ENCODE data around the gene SAV1.
A peak's percentile ranks its signal among the peaks of the same experiment; 100 is the strongest.
"Not testable (repeated sequence)": the region's sequence is repeated elsewhere in the genome, so short reads cannot be mapped to it uniquely, and the experiment has no call there.

The SAV1 gene

DNA sequence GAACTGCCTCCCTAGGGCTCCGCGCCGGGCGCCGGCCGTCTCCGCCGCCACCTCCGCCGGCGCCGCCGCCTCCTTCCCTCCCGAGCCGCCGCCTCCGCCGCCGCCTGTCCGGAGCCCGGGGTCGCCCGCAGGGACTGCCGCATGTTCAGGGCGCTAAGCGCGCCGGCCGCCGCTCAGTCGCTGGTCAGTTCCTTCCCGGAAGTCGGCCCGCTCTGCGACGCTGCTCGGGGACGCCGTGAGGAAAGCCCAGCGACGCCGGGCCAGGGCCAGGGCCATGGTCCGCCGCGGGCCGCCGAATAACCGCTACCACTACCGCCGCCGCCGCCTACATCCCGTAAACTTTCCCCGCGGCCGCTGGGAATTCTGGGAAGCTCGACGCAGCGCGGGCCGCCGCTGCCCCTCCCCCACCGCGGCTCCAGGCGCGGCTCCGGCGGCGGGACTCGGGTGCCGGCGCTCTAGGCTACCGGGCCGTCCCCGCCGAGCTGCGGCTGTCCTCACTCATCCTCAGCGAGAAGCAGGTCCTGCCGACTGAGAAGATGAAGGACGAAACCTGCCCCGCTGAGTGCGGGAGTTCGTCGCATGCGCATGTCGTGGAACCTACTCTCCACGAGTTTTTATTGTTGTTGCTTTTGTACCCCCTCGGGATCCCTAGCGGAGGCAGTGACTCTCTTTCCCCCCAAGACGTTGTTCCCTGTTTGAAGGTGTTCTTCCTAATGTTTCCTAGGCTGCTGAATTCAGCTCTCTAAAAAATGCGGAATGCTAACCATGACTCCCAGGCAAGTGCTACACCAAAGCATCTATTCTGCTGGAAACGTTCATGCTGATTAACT is at the start of gene SAV1:
TSS of gene SAV1 (minus strand) at position 311 of the 830 bp plus-strand sequence. CDS start 339 bp downstream, outside the sequence.
- DNase-seq = peak; percentile 75 to 80

DNA sequence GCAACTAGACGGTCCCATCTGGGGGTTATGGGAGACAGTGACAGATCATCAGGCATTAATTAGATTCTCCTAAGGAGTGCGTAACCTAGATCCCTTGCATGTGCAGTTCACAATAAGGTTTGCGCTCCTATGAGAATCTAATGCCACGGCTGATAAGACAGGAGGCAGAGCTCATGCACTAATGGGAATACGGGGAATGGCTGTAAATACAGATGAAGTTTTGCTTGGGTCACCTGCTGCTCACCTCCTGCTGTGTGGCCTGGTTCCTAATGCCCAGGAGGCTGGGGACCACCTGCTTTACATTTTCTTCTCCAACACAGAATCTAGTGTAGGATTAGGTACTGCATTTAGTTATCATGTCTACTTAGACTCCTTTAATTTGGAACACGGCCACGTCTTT is 49.7 kb upstream of the SAV1 start:
- no peak for DNase-seq

DNA sequence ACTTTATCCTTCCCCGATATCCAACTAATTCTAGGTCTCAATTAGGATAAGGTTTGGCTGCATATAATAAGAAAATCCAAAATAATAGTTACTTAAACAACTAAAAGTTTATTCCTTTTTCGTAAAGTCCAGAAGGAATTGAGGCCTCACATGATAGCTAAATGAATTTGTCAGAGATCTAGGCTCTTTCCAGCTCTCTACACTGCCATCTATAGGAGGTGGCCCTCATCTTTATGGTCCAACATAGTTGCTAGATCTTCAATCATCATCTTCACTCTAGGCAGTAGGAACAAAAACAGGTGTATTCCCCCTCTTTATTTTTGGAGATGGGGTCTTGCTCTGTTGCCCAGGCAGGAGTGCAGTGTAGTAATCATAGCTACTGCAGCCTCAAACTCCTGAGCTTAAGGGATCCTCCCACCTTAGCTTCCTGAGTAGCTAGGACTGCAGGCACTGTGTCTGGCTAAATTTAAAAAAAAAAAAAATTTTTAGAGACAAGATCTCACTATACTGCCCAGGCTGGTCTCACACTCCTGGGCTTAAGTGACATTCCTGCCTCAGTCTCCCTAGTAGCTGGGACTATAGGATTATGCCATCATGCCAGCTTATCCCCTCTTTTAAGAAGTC is 46.5 kb upstream of the SAV1 start:
- peak; percentile 31 to 75 for DNase-seq

DNA sequence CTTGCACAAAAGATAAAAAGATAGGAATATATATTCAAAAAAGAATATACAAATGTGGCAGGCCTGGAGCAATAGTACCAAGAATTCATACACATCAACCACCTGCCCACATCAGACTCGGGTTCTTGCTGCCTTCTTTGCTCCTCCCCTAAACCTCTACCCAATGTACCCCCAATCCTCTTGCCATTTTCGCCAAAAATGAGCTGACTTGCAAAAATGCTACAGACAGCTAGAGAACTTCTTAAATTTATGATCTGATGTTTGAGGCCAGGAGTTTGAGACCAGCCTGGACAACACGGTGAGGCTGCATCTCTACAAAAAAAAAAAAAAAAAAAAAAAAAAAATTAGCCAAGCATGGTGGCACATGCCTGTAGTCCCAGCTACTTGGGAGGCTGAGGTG is 42.9 kb upstream of the SAV1 start:
- DNase-seq = no peak

DNA sequence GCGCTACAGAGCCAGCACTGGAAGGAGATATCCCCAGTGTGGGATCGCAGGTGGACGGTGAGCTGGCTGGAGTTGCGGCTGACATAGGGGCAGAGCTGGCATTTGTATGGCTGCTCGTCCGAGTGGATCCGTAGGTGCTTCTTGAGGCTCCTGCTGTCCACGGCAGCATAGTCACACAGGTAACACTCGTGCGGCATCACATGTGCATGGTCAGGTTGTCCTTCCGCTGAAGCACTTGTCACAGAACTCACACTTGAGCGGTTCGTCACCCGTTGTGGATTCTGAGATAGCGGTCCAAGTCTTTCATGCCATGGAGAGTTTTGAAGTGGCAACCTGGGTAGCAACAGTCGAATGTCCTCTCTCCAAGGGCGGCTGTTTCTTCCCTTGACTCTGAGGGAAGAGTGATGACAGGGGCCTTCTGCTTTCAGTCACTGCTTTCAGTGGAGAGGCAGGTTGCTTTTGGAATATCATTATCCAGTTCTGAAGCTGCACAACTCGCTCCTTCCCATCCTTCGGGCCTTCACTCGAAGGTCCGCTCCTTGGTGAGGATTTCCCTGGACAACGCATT is 37.0 kb upstream of the SAV1 start:
- no peak for DNase-seq

DNA sequence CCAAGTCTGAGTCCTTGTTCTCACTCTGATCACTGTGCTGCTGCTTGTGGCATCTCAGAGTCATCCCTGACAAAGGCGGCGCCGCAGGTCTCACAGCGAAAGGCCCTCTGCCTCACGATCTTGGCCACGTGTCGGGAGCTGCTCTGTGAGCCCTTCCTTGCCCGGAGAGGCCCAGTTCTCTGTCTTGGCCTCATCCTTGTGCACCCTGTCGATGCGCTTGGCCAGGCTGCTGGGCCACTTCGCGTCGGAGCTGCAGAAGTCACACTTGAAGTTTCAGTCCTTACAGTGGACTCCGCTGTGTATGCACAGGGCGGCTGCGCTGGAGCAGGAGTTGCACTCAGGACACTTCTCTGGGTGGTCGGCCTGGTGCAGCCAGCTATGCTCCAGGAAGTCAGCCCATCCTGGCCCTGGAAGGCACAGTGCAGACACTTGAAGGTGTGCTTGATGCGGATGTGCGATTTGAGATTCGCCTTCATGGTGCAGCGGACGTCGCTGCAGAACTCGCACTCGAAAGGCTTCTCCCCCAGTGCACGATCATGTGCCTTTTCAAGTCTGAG is 36.4 kb upstream of the SAV1 start:
- DNase-seq = no peak

DNA sequence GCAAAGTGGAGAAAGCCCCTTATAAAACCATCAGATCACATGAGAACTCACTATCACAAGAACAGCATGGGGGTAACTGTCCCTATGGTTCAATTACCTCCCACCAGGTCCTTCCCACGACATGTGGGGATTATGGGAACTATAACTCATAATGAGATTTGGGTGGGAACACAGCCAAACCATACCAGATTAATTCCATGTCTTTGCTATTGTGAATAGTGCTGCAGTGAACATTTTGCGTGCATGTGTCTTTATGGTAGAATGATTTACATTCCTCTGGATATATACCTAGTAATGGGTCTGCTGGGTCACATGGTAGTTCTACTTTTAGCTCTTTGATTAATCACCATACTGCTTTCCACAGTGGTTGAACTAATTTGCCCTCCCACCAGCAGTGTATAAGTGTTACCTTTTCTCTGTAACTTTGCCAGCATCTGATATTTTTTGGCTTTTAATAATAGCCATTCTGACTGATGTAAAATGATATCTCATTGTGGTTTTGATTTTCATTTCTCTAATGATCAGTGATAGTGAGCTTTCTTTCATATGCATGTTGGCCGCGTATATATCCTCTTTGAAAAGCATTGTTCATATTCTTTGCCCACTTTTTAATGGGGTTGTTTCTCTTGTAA is 29.7 kb upstream of the SAV1 start:
- DNase-seq = no peak

DNA sequence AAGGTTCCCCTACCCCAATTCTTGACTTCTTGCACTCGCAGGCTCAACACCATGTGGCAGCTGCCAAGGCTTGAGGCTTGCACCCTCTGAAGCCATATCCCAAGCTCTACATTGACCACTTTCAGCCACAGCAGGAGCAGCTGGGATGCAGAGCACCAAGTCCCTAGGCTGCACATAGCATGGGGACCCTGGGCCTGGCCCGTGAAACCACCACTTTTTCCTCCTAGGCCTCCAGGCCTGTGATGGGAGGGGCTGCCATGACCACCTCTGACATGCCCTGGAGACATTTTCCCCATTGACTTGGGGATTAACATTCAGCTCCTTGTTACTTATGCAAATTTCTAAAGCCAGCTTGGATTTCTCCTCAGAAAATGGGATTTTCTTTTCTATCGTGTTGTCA is 26.2 kb upstream of the SAV1 start:
- DNase-seq = not testable (repeated sequence)

DNA sequence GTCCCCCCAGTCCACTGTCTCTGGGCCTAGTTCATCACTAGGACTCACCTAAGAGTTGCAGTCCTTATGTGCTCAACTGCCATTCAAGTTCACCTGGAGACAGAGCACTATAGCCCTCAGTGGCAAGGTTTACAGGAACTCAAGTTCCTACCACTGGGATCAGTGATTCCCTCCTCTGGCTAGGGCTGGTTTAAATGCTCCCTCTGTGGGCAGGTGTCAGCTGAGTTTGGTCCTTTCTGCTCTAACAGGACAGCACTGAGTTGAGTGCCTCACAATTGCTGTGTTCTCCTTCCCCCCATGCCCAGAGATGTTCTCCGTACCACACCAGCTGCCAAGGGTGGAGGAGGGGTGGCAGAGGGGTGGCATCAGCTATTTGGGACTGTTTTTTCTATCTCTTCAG is 20.8 kb upstream of the SAV1 start:
- DNase-seq = no peak

DNA sequence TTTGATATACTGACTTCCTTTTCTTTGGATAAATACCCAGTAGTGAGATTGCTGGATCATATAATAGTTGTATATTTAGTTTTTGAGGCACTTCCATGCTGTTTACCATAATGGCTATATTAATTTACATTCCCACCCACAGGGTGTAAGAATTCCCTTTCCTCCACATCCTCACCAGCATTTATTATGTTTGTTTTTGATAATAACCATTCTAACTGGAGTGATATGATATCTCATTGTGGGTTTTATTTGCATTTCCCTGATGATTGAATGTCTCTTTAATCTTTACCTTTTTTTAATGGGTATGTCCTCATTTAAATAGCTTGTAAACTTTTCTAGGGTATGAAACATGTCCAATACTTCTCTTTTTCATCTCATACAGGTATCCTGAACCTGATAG is 11.6 kb upstream of the SAV1 start:
- DNase-seq = no peak

DNA sequence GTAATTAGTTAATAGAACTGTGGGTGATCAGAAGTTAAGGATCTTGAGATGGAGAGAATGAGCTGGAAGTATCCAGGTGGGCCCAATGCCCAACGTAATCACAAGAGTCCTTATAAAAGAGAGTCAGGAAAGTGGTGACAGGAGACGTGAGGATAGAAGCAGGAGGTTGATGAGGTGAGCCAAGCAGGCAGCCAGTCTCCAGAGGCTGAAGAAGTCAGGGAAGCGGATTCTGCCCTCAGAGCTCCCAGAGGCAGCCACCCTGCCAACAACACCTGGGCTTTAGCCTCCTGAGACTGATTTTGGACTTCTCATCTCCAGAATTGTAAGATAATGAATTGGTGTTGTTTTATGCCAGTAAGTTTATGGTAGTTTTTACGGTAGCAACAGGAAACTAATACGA is 10.1 kb upstream of the SAV1 start:
- no peak for DNase-seq

DNA sequence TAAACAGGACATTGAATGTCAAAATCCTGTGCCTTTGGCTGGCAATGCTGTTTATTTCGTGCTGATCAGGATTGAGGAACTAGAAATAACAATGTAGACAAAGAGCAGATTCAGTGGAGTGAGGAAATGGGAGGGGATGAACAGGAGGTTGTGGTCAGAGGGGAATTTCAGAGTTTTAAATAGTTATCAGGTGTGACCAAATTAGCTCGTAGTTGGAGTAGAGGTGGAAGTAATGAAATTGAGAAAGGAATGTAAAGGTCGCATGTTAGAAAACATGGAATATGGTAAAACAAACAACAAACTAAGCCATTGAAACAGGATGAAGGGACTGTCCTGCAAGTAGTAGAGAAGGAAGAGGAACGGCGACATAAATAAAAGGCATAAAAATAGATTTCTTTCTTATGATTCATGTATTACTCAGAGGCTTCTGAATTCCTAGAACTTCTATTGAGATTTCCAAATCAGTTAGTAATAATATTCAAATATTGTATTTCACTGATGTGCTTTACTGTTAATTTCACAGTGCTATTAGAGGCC is 9.5 kb upstream of the SAV1 start:
- peak; percentile 73 to 82 for DNase-seq

DNA sequence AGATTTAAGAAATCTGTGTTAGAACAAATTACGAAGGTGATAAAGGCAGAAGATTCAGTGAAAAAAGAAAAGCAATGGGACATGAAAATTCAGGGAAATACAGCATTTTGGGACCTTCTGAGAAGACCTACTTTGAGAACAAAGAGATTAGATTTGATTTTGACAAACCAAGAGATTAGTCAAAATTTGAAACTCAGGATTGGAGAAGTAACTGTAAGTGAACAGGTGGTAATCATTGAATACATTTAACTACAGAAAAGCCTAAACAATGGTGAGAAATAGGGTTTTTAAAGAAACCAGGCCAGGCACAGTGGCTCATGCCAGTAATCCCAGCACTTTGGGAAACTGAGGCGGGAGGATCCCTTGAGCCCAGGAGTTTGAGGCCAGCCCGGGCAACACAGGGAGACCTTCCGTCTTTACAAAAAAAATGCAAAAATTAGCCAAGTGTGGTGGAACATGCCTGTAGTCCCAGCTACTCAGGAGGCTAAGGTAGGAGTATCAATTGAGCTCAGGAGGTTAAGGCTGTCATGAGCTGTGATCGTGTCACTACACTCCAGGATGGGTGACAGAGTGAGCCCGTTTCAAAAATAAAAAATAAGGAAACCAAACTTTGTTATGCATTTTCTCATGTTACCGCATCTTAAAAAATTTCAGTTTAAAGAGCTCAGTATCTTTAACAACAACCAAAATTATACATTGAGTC is 8.9 kb upstream of the SAV1 start:
- no peak for DNase-seq

DNA sequence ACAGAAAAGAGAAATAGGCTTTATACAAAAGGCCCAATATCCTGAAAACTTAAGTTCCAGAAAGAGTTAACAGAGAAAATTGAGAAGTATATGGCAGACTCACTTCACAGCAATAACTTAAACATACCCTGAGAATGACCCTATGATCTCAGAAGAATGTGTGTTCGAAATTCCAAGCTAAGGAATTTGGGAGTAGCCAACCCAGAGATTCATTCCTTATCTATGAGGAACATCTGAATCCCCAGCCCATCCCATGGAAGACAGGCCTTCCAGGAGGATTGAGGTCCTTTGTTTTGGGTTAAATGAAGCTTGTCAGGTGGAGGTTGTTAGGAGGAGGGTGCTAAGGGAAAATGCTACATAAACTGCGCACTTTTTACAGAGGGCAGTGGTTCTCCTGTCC is 7.5 kb upstream of the SAV1 start:
- DNase-seq = no peak

DNA sequence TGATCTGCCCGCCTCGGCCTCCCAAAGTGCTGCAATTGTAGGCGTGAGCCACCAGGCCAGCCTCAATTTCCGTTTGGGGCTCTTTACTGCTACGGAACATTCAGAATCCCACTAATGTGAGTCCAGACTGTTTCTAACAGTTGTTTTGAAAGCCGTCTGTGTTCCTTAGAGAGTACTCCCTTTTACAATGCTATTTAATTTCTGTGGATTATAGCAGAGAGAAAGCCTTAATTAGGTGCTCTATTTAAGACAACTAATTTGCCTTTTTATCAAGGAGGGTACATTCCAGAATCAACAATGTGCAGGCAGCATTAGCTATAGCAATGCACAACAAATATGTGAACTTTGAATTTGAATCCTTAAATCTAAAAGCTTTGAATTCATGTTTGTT is 2.8 kb upstream of the SAV1 start:
- no peak for DNase-seq

DNA sequence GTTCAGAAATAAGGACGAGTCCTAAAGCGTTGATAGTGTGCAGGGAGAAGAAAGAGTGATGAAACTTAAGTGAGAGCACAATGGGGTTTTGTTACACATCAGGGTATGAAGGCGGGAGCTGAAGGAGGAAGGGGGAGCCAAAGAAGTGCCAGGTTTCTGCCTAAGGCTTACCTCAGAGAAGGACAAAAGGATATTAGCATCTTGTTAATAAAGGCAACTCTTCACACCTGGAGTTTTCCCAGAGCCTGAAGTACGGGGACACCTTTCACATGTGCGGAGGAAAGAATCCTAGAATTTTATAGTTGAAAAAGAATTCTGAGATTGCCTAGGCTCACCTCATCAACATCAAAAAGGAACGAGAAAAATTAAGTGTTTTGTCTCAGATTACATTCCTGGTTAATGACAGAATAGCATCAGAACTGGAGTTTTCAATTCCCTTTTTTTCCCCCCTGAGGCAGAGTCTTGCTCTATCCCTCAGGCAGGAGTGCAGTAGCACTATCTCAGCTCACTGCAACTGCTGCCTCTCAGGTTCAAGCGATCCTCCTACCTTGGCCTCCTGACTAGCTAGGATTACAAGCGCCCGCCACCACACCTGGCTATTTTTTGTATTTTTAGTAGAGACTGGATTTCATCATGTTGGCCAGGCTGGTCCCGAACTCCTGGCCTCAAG is 2.2 kb upstream of the SAV1 start:
- no peak for DNase-seq

DNA sequence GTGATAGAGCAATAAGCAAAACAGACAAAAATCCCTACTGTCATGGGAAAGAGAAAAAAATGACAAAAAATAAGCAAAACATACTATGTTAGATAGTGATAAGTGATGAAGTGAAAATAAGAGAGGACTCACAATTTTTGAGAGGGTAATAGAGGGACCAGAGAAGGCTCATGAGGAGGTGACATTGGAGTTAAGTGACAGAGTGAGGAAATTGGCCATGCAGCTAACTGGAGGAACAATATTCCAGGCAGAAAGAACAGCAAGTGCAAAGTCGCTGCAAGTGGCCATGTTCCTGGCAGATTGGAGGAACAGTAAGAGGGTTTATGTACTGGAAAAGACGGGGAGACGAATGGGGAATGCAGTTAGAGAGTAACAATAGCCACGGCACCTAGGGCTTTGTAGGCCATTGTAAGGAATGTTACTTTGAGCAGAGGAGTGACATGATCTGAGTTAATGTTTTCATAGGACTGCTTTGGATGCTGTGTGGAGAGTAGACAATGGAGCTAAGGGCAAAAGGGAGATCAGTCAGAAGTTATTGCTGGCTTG is 1.4 kb upstream of the SAV1 start:
- no peak for DNase-seq

DNA sequence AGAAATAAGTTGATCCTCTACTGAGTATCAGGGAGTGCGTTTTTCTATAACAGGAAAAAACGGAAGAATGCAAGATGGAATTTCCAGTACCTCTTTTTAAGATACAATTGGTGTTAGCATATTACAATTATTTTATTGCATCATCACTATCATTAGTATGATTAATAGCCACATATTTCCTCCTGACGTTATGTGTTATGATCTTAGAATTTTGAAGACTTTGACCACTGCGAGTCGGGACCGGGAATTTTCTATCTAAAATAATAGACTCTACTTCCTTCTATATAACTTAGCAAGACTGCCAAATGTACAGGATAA is 679 bp upstream of the SAV1 start:
- peak in 1 of 2 donors; percentile 76 for DNase-seq

DNA sequence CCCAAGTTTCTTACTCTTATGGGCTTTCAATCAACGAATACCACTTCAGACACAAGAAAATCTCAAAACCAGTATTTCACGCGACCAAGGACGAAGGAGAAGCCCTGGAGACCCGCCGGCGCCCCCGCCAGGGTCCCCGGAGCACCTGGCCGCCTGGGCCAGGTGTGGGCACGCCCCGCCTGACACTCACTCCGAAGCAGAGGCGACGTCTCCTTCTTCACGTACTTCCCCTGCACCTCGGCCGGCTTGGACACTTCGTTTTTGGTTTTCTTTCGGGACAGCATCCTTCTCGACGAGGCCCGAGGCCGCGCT is 466 bp downstream of the SAV1 start:
- DNase-seq = no peak

DNA sequence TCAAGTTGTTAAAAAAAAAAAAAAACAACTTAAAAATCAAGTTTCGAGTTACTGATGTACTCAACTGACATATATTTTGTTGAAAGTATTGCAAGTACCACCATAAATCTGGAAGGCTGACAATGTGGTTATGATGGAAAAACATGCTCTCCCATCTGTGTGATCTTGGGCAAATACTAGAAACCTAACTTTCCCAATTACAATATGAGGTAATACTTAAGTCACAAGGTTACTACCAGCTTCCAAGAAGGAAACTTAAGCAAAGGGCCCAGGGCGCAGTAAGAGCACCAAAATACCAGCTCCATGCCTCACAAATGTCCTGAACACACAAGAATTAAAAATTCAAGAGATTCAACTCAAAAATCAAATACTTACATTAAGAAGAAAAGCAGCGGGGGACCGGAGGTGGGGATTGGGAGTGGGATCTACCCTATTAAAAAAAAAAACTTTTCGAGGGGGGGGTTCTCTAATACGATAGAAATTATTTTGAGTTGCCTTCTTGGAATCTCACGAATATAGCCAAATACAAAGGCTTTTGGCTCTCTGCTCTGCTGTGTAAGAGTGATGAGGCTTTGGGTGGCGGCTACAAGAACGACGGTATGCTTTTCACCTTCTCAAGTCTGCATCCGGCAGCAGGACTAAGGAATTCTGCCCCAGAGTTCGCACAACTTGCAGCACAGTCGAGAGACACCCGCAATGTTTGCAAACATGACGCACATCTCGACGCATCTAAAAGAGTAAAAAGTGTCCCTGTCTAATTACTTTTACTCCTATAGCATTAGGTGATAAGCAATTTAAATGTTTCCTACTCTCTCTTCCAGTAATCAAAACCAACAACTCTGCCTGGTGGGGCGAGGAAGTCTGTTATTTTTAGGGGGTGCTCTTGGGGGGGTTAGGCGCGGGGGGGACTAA is 1.1 kb downstream of the SAV1 start:
- DNase-seq = peak; percentile 79 to 85

DNA sequence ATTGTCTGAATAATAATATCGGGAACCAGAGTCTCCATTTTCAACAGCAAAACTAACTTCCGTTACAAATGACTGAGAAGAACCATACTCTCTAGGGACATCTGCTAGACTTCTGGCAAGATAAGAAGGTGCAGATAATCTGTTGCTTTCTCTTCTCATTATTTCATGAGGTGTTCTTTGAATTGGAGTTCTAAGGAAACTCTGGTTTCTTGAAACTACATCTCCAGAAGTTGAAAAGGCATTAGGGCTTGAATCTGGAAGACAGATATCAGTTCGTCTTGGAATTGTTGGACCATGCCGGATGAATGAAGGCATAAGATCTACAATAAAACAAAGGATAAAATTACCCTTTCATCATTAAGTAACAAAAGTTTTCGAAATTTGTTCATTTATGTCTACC is 2.8 kb downstream of the SAV1 start:
- DNase-seq = not testable (repeated sequence)

All from inflammatory macrophage treated with lipopolysaccharide for 1 hour (primary cell).